Fibroblast of gingiva (primary cell): ENCODE results near the gene PARM1.

Experiments used
- DNase-seq: peaks from one replicate; pipeline ENCODE4 v3.0.0-alpha.2; 2011; ENCODE audit warnings: low read depth

PARM1 gene, protein sequence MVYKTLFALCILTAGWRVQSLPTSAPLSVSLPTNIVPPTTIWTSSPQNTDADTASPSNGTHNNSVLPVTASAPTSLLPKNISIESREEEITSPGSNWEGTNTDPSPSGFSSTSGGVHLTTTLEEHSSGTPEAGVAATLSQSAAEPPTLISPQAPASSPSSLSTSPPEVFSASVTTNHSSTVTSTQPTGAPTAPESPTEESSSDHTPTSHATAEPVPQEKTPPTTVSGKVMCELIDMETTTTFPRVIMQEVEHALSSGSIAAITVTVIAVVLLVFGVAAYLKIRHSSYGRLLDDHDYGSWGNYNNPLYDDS

DNA sequence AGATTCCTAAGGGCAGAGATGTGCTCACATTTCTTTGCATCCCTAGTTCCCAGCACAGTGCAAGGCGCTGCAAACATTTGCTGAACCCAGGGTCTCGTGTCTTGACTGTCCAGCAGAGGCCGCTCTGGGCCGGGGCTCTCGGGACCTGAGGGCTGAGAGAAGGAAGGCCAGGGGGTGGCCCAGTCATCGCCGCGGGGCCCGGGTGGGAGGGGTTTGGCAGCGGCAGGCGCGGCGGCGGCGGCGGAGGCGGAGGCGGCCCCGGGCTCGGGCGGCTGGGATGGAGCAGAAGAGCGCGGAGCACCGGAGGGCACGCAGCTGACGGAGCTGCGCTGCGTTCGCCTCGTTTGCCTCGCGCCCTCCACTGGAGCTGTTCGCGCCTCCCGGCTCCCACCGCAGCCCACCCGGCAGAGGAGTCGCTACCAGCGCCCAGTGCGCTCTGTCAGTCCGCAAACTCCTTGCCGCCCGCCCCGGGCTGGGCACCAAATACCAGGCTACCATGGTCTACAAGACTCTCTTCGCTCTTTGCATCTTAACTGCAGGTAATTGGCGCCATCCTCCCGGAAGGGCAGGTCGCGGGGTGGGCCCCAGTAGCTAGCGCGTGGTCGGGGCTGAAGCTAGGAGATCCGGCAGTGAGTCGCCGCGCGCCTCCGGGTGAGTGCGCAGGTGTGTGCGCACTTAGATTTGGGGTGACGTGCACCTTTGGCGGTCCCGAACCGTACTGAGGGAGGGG, at the start of gene PARM1:
Gene PARM1 (plus strand): TSS at position 285 of the 730 bp plus-strand sequence. CDS start 212 bp downstream, at position 497.
- DNase-seq: peak; percentile 46

DNA sequence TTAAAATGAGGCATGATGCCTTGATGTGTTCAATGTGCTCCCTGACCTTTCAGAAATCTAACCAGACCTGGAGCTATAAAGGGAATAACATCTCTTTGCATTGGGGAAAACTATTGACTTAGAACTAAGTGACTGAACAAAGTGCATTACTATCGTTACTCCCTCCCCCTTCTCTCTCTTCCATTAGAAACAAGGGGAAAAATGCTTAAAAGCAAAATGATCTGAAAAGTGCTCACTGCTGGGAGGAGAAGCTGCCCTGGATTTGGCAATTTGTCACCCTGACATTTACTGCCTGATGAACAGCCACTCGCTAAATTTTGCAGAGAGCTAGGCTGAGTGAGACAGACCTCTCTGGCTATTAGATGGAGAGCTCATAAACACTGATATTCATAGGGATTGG, 48.6 kb upstream of the PARM1 start:
- no peak for DNase-seq

DNA sequence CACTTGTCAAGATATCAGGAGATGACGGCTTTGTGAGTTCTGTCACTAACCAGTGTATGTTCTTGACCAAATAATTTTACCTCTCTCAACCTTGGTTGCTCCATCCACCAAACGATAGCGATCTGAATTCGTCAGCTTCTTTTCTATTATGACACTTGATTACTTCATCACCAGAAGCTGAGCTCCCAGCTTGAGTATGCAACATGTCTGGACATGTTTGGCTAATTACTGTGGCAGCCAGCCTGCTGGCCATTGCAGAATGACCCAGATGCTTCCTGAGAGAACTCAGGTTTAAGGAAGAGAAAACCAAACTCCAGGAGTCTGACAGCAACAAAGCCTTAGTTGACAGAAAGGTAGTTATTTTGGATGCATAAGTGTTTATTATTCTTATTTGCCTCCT, 46.4 kb upstream of the PARM1 start:
- DNase-seq: peak; percentile 44

DNA sequence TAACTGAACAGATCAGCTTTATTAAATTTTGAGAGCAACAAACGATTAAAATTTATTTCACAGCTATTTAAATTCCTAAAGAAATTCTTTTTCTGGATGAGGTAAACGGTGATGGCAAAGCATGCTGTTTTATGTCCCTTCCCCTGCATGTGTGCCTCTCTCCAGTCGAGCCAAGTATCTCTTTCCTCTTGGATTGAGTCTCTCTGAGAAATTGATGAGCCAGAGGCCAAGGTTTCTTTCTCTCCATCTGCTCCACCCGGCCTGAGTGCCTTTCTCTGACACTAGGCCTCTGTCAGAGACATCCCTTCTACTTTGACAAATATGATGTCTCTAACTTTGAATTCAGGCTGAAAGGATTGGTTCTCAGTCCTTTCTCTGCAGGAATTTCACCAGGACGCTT, 42.6 kb upstream of the PARM1 start:
- no peak for DNase-seq

DNA sequence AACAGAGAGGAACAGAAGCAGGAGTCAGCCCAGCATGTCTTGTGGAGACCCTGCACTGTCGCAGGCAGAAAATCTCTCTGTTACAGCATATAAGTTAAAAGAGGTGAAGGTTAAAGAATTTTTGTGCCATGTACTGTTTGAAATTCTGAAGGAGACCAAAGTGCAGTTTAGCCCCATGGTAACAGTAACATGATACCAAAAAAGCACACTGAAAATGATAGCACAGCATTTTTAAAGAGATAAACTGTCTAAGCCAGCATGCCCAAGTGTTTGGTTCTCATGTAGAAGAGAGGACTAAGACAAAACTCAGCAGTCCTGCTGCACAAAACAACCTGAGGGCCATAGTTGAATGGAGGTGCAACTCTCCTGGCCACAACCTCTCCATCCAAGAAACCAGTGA, 41.9 kb upstream of the PARM1 start:
- DNase-seq: no peak

DNA sequence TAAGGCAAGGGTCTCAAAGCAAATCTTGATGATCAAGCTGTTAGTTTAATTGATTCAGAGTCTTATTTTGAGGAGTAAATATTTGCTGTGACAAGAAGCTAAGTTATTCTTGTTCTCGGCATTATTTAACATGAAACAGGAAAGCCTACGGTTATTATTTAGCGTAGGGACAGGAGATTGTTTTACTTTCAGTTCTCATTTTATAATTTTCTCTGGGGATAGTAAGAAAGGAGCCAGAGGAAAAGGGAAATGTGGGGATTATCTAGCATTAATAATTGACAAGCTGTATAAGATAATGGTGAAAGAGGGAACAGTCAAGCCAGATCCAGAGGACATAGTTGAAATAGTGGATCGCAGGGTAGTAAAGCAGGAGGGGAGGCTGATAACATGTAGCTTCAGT, 39.7 kb upstream of the PARM1 start:
- DNase-seq: no peak

DNA sequence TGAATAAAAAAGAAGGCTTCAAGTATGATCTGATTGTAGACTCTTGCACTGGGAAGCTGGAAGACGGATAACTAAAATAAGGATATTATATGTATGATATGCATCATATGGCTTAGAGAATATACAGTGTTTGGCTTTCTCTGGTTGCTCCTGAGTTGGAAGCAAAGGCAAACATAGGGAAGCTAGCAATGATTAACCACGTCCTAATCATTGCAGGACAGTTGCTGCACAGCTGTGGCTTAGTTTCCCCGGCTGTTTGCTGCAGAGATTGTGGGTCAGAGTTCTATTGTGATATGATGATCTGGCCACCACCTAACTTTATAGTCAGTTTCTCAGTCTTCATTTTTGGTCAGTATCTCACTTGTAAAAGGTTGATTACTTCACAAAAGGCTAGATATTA, 36.3 kb upstream of the PARM1 start:
- no peak for DNase-seq

DNA sequence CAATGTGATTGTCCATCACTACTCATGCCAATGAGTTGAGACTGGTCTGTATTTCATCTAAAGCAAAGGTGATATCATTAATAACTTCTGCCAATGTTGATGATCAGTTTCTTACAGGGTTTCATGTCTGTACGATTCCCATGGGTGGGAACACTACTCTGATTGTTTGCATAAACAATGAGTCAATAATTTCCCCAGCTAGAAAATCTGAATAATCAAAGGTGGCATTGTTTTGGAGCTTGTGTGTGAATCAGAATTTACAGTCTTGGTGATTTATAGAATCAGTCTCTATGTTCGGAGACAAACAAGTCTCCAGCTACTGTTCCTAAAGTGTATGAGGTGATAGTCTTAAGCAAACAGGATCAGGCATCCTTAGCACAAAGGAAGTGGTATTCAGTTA, 35.5 kb upstream of the PARM1 start:
- DNase-seq: no peak

DNA sequence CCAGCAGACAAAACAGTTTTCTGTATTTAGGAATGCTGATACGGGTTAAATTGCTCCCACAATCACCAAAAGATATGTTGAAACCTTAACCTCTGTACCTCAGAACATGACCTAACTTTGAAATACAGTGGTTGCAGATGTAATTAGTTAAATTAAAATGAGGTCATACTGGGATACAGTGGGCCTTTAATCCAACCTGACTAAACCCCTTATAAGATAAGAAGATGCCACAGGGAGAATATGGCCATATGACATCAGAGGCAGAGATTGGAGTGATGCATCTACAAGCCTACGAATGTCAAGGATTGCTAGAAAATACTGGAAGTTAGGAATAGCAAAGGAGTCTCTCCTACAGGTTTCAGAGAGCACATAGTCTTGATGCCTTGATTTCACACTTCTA, 32.1 kb upstream of the PARM1 start:
- no peak for DNase-seq

DNA sequence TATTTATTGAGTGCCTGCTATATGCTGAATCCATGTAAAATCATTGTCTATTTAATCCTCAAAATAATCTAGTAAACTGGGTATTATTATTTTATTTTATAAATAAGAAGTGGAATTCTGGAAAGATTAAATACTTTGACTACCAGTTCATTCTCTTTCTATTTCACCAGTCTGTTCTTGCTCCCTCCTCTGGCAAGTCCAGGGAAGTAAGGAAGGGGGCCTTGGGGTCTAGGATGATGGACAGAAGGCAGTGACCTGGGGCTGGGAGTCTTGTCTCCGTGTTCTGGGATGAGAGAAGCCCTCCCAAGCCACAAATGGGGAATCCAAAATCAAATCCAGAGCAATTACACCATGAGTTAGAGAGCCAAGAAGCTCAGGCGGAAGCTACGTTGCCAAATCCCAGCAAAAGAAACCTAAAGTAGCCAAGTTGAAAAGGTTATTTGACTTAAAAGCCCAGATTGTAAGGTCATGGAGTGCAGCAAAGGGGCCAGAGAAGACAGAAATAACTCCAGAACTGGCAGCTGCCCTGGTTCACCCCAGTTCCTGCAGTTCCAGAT, 28.3 kb upstream of the PARM1 start:
- DNase-seq: no peak

DNA sequence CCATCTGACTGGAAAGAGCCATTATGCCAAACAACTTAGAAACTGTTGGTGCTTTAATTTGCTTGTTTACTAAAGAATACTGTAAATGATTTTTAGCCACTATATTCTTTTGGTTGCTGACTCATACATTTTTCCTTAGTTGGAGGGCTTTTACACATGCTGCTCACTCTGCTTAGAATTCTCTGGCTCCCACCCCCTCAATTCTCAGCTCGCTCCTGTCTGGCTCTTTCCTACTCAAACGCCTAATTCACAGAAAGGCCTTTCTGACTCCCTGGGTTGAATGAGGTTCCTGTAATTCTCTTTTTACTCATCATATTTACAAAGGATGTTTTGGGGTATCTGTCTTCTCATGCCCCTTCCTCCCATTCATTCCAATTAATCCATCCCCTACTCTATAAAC, 26.1 kb upstream of the PARM1 start:
- no peak for DNase-seq

DNA sequence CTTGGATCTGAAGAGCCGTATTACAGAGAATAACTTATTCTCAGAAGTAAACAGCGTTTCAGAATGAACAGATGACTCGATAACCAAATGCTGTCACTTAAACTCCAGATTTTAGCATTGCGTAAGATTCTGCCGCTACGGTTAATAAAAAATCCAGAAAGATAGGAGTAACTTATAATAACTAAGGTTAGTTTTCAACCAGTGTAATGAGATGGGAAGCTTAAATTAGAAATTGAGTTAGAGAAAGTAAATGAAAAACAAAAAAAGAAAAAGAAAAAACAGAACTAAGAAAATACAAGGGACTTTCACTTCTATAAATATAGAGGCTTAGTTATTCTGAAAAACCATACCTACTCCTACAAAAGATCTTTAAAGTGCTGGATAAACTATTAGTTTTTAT, 13.1 kb upstream of the PARM1 start:
- DNase-seq: no peak

DNA sequence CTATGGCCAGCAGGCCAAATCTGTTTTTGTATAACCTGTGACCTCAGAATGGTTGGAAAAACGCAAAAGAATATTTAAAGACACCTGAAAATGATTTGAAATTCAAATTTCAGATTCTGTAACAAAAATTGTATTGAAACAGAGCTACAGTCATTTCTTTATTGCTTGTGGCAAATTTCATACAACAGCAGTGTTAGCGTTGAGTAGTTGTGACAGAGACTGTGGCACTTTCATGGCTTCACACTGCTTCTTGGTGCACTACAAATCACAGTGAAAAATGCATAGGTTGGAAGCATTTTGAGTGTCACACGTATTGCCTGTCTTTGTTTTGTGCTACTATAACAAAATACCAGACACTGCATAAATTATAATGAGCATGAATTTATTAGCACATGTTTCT, 12.2 kb upstream of the PARM1 start:
- no peak for DNase-seq

DNA sequence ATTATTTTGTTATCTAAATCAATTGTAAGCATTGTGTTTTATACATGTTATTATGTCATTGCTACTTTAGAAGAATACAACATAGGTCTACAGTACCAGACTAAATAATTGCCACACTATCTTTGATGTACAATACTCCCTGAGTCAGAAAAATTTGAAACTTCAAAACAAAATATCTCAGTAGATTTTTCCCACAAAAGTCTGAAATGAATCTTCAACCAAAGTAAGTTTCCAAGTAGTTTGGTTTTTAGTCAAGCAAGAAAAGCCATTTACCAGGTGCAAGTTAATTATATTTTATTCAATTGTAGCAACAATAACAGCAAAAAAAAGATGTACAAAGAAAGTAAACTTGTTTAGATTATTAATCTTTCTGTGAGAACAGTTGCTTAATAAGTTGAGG, 11.4 kb upstream of the PARM1 start:
- DNase-seq: no peak

DNA sequence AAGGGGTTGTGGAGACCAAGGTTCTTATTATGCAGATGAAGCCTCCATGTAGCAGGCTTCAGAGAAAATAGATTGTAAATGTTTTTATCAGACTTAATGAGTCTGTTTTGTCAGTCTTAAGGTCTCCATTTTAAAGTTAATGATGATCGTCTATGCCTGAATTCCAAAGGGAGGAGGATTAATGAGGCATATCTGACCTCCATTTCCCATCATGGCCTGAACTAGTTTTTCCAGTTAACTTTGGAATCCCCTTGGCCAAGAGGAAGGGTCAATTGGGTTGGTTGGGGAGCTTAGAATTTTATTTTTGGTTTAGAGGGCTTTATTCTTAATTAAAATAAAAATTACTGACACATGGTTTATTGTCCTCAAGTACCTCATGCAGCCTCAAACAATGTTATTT, 6.9 kb upstream of the PARM1 start:
- DNase-seq: no peak

DNA sequence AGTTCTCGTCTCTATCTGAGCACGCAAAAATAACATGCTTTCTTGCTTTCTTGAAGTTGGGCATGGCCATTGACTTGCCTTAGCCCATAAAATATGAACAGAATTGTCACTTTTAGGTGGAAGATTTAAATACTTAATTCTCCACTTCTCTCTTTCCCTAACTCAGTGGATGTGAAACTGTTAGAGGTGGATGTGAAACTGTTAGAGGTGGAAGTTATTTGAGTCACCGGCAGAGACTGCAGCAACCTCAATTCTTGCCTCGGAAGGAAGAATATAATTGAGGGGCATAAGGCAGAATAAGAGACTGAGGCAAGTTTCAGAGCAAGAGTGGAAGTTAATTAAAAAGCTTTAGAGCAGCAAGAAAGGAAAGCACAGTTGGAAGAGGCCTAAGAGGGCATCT, 2.8 kb upstream of the PARM1 start:
- DNase-seq: no peak

DNA sequence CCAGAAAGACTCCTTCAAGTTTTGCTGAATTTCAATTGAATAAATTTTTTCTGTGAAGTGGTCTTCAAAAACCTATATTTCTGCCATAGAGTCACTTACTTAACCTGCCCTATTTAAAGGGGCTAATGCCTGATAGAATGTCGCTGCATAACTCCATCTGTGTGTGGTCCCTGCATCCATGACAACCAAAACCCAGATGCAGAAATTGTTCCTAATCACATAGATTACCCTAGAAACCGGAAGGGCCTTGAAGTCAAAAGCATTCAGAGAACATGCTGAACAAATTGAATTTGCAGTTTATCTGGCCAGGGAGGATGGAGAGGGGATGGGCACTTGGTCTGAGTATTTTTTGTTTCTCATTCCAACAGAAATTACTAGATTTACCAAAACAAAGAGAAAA, 1.5 kb upstream of the PARM1 start:
- no peak for DNase-seq

DNA sequence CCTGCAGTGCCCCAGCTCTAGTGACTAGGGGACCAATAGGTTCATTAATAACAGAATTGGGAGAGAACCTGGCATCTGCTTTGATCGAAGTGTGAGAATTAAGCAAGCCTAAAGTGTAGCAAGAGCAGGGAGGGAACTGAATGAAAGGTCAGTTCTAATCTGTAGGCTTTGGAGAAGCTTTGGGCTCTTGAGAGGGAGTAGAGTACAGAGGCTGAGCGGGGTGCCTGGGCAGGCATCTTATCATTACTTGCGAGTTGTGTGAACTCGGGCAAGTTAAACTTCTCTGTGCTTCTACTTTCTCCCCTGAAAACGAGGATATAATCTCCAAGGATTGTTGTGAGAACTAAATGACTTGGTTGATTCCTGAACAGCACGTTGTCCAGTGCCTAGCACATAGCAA, 906 bp upstream of the PARM1 start:
- no peak for DNase-seq

DNA sequence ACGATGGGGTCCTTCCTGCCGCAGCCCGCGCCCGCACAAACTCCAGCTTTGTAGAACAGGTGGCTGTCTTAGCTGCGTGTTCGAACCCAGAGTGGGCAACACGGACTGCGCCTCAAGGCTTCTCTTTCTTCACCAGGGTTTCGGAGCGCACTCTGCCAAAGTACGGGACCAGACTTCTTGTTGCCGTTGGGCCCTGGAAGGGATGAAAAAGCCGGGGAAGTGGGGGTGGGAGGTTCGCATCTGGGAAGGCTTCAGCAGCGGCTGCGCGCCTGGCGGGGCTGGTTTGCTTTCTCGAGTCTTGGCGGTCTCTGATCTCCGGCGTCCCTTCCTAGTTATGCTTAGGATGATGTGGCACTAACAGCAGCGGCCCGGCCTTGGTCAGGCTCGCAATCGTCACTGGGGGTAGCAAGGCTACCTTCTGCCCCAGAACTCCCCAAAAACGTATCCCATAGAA, 673 bp downstream of the PARM1 start:
- DNase-seq: no peak

DNA sequence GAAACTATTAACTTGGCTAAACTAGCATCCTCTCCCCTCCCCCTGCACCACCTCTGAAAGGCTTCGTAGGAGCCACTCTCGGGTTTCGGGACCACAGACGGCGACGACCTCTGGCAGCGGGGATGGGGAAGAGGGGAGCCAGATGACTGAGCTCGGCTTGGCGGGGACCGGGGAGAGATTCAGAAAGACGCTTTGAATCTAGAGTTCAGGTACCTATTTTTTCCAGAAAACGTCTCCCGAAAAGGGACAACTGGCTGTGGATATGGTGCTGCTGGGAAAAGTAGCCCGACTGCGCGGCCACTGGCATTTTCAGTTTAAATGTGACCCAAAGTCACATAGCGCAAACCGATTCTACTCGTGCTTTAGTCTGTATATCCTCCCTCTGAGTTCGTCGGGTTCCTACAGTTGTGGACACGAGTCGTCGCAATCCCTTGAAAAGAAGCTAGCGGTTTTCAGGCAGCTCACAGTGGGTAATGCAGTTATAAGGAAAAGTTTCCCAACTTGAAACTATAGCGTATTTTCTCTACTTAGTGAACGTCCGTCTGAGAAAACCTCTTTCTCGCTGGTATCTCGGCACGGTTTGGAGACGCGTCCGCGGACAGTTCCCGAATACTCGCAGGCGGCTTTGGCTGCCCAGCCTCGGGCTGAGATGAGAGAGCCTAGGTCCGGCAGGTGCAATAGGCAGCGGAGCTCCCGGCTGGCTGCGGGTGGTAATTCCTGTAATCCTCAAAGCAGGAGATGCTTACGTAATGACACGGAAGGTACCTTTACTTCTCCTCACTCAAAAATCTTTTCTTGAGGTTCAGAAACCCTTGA, 1.3 kb downstream of the PARM1 start:
- DNase-seq: peak; percentile 8

DNA sequence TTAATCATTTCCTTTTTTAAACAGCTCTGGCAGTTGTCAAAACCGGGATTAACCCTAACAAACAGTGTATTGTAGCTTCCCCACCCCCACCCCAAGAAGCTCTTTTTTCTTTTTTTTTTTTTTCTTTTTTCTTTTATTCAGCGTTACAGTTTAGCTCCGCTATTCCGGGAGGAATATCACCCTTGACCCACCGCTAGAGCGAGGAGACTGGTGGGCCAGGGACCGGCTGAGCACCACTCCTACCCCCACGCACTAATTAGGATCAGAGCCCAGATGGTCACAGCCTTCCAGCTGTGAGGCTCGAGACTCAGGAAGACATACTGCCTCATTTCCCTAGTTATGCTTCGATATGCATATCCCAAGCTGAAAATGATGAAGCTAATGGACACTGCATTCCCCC, 2.0 kb downstream of the PARM1 start:
- DNase-seq: no peak

DNA sequence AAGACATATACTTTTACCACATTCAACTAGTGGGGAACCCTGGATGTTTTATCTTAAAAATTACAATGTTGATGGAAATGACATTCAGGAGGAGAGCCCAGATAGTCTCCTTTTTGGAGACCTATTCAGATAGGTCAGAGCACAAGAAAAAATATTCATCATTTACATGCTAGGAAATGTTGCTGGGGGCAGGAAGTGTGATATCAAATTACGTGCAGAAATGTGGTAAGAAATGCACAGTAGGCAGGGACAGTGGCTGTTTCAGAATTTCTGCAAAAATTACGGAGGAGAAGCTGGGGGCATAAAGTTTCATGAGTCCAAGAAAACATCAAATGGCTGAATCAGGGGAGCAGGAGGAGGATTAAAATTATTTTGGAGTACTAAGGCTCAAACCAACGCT, 8.2 kb downstream of the PARM1 start:
- DNase-seq: no peak
